Ecto neural progenitor cell (in vitro differentiated cells): Measurements from ENCODE around the gene TMOD1.
"Not testable (repeated sequence)": the region's sequence is repeated elsewhere in the genome, so short reads cannot be mapped to it uniquely, and the experiment has no call there.

Experiments
- DNase-seq: peaks from one replicate; pipeline ENCODE4 v3.0.0-alpha.2; 2018; ENCODE audit warnings: low spot score

Gene TMOD1

DNA sequence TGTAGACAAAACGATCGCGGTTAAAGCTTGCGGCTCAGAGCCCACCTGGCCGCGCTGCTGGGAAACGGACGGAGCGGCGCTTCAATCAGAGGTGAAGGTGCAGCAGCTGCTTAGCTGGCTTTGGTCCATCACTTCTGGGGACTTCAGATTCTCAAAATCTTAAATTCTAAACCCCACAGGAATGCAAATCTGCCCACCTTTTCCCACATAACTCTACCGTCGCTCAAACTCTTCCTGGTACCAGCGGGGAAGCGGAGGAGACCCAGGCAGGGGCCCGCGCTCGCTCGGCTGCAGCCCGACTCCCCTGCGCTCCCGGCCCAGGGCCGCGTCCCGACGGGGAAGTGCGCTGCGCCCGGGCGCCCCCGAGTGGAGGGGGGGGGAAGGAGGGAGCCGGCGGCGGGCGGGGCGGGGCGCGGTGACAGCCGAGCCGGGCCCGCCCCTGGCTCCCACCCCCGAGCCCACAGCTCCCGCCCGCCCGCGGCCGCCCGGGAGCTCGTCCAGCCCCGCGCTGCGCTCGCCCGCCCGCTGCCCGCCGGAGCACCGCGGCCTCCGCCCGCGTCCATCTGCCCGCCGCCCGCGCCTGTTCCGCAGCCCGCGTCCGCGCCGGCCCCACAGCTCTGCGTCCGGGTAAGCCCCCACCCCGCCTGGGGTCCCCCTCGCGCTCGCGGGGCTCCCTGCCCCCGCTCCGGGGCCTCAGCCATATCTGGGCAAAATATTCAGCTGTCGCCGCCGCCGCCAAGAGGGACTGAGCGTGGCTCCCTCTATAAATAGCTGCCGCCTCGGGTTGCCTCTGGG lies at the start of gene TMOD1:
TMOD1 (plus strand) TSS at position 490 of the 795 bp plus-strand sequence. CDS start 22,523 bp downstream, outside the sequence.
- peak; percentile 77 for DNase-seq

GRCh38 chr9:97453573-97453972 lies 47.9 kb upstream of the TMOD1 start:
- DNase-seq = not testable (repeated sequence)

DNA sequence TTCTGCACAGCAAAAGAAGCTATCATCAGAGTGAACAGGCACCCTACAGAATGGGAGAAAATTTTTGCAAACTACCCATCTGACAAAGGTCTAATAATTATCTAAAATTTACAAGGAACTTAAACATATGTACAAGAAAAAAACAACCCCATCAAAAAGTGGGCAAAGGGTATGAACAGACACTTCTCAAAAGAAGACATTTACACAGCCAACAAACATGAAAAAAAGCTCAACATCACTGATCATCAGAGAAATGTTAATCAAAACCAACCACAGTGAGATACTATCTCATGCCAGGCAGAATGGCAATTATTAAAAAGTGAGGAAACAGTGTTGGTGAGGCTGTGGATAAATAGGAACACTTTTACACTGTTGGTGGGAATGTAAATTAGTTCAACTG lies 44.6 kb upstream of the TMOD1 start:
- not testable (repeated sequence) for DNase-seq

GRCh38 chr9:97459326-97459725 lies 42.1 kb upstream of the TMOD1 start:
- no peak for DNase-seq

GRCh38 chr9:97462159-97462558 lies 39.3 kb upstream of the TMOD1 start:
- DNase-seq = no peak

DNA sequence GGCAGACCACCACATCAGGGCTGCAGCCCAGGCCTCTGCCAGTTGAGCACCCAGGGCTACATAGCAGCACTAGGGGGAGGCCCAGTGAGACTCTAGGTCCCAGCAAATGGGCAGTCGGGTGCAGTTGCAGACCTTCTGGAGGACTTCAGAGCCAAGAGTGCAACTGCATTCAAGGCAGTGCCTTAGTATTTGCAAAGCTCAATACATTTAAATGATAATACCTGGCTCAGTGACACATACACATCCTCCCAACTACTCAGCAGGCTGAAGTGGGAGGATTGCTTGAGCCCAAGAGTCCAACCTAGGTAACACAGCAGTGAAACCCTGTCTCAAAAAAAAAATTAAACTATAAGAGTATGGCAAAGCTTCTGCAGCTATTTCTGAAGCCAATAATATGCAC lies 38.6 kb upstream of the TMOD1 start:
- DNase-seq = no peak

DNA sequence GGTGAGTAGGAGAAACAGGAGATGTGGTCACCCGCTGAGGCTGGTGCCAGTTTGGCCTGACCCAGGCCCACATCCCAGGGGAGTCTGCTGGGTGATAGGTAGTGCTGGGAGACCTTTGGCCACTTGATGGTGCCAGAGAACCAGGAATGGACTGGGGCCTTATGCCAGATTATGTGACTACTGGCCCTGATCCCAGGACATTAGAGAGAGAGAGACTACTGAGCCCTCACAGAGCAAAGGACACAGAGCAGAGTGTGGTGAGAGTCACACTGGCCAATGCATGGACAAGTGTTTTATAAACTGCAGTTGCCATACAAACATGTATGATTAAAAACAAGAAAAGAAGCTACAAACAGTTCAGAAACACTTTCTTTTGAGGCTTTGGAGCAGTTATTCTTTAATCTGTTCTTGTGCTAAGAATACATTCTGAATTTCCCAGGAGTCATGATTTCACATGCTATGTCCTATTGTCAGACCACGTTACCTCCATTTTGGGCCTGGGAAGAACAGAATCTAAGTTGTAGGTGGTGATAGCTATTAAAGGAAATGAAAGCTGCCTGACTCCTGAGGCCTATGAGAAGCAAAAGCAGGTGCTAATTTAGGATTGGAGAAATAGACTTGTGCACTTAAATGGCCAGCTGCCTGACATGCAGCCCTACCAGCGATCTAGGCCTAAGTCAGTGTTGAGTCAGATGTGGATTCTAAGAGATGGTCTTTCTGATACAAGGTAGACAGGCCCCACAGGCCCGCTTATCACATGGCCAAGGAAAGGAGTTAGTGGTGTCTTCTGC lies 32.6 kb upstream of the TMOD1 start:
- peak; percentile 75 for DNase-seq

DNA sequence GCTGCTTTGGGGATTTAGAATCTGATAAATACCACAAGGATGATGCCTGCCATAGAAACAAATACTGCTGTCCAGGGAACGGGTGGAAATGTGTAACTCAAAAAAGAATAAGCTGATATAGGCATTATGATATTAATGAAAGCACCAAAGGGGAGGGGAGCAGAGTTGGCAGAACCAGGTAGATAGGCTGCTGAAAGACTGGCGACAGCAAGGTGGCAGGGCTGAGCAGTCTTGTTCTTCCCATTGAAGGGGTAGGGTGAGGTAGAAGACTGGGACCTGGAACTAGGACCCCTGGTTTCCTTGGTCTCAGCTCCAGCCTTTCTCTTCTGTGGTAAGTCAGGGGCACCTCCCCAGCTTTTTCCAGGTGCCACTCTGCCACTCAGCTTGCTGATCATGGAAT lies 31.4 kb upstream of the TMOD1 start:
- no peak for DNase-seq

- no peak for DNase-seq
These were observed 27.7 kb upstream of the TMOD1 start for GRCh38 chr9:97473717-97474116.

DNA sequence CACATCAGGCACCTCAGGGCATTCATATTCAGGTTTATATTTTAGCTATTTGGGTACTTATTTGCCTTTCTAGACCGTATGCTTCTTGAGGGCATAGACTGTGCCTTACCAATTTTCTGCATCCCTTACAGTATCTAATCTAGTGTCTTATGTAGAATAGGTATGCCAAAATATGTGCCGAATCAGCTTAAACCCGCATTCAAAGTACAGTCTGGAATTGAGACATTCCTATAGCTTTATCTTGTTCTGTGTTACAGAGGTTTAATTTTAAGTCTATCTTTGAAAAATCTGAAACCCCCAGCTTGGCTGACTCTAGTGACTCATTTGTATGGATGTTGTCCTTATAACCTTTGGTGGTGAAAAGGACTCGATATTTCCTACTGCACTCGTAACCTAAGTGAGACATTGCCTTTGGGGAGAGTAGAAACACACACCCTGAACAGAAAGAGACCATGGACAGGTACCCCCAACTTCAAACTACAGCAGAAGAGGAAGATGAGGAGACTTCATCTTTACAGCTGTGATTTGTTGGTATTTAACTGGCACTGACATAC lies 27.0 kb upstream of the TMOD1 start:
- DNase-seq = no peak

GRCh38 chr9:97475059-97475458 lies 26.4 kb upstream of the TMOD1 start:
- no peak for DNase-seq

DNA sequence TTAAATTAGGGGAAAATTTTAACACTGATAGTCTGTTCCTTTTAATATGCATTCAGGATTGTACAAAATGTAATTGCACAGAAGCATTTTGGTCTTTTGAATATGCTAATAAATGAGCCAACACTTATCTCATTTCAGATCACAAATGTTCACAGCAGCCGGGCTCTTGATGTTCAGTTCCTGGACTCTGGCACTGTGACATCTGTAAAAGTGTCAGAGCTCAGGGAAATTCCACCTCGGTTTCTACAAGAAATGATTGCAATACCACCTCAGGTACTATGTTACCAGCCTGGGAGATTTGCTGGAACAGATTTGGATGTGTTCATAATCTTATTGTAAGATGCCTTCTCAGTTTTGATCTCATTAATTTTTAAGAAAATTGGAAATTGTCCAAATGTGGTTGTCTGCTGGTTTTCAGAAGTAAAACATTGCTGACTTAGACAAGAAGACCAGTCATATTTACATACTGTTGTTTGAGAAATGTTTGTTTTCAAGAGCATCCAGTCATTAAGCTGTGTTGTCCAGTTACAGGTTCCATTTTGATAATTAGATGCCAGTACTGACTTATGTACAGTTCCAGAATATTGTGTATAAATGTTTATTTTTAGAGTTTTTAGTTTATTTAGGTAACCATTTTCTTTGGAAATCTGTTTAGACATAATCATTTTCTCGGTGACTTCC lies 23.0 kb upstream of the TMOD1 start:
- no peak for DNase-seq

- no peak for DNase-seq
These were observed 21.8 kb upstream of the TMOD1 start for GRCh38 chr9:97479496-97480159.

DNA sequence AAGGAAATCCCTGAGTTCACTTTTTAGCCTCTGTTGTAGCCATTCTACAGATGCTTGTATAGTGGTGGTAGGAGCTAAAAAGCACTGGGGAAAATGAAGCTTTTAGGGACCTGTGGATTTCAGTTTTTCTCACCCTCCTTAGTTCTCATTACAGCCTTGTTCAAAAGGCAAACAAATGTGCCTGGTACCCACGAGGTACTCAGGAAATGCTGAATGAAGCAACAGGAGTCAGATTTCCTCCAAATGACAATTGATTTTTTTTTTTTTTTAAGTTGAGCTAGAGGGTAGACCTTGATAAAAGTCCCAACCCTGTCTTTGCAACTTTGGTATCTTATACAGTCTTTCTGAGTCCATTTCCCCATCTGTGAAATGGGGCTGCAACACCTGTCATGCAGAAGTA lies 21.3 kb upstream of the TMOD1 start:
- no peak for DNase-seq

- no peak for DNase-seq
These were observed 20.7 kb upstream of the TMOD1 start for GRCh38 chr9:97480749-97481148.

DNA sequence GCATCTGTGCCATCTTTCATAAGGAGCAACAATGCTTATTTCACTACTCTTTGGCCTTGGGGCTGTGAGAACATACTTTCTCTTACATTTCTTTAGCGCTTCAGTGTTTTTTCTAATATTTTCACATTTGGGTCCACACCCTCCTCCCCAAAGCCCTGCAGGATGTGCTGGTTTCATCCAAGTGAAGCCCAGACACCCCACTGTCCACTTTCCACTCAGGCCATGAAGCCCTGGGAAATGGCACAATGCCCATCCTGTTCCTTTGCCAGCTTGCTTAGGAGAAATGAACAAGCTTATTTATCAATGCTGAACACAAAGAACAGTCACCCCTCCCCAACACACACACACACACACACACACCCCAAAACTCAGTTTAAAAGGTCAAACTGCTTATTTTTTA lies 17.3 kb upstream of the TMOD1 start:
- DNase-seq = no peak

DNA sequence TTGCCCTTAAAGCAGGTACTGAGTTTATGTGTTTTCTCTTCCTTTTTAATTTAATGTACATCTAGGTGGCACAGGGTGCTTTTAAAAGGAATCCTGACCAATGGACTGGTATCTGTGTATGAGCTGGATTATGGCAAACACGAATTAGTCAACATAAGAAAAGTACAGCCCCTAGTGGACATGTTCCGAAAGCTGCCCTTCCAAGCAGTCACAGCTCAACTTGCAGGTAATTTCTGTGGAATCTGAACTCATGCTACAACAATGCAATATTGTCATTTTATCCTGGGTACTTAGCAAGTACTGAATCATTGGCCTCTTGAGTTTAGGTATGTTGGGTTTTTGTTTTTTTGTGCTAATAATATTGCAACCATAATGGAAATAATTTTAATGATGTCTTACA lies 14.4 kb upstream of the TMOD1 start:
- no peak for DNase-seq

- no peak for DNase-seq
These were observed 13.6 kb upstream of the TMOD1 start for GRCh38 chr9:97487861-97488260.

GRCh38 chr9:97491216-97491999 lies 10.1 kb upstream of the TMOD1 start:
- no peak for DNase-seq

GRCh38 chr9:97497558-97498375 lies 3.7 kb upstream of the TMOD1 start:
- DNase-seq = not testable (repeated sequence)
